H9 (cell line): ENCODE data around the gene DNAJC8. TPM values are rescaled to one million over a fixed set of nuclear protein-coding genes. Genes with fewer than 3 reads are reported as not detected.
A peak's percentile ranks its signal among the peaks of the same experiment; 100 is the strongest.

ENCODE experiments used
- DNase-seq: peaks from one replicate; pipeline ENCODE4 v3.0.0-alpha.2; 2017
- H2AFZ ChIP-seq: one replicate; pipeline ENCODE4 v1.6.1; 2013; ENCODE audit warnings: mild to moderate bottlenecking, low read length, control low read depth, moderate library complexity
- H2AK5ac ChIP-seq: 2 replicates; pipeline ENCODE4 v1.6.1; 2013; ENCODE audit warnings: low read length, control low read depth, mixed read lengths; ENCODE audit not compliant: insufficient read length
- H2BK120ac ChIP-seq: one replicate; pipeline ENCODE4 v1.6.1; 2013; ENCODE audit warnings: low read depth, mild to moderate bottlenecking, low read length, control low read depth, inconsistent platforms; ENCODE audit not compliant: poor library complexity, severe bottlenecking
- H2BK12ac ChIP-seq: 2 replicates; pipeline ENCODE4 v1.6.1; 2013; ENCODE audit warnings: low read length, control low read depth, mixed read lengths, low read depth; ENCODE audit not compliant: insufficient read length
- H2BK15ac ChIP-seq: 2 replicates; pipeline ENCODE4 v1.6.1; 2013; ENCODE audit warnings: low read depth, low read length, control low read depth
- H2BK20ac ChIP-seq: one replicate; pipeline ENCODE4 v1.6.1; 2013; ENCODE audit warnings: low read depth, mild to moderate bottlenecking, low read length, control low read depth, inconsistent platforms; ENCODE audit not compliant: poor library complexity, severe bottlenecking
- H2BK5ac ChIP-seq: 2 replicates; pipeline ENCODE4 v1.6.1; 2013; ENCODE audit warnings: low read length, control low read depth, mixed read lengths; ENCODE audit not compliant: insufficient read length
- H3K14ac ChIP-seq: 2 replicates; pipeline ENCODE4 v1.6.1; 2013; ENCODE audit warnings: low read length, control low read depth; ENCODE audit not compliant: insufficient read depth
- H3K18ac ChIP-seq: 2 replicates; pipeline ENCODE4 v1.6.1; 2013; ENCODE audit warnings: low read depth, mild to moderate bottlenecking, mixed read lengths, low read length, control low read depth; ENCODE audit not compliant: insufficient read length
- H3K23ac ChIP-seq: 2 replicates; pipeline ENCODE4 v1.6.1; 2013; ENCODE audit warnings: low read length, control low read depth, mixed read lengths, low read depth; ENCODE audit not compliant: insufficient read length
- H3K23me2 ChIP-seq: 2 replicates; pipeline ENCODE4 v1.6.1; 2013; ENCODE audit warnings: low read depth, mild to moderate bottlenecking, mixed read lengths, low read length, control low read depth; ENCODE audit not compliant: insufficient read length, poor library complexity, severe bottlenecking
- H3K27ac ChIP-seq: 2 replicates; pipeline ENCODE4 v1.5.1; 2013; ENCODE audit warnings: low read length, control low read depth, mixed read lengths, low read depth; ENCODE audit not compliant: insufficient read length
- H3K27me3 ChIP-seq: 2 replicates; pipeline ENCODE4 v1.6.1; 2013; ENCODE audit warnings: low read length, control low read depth, inconsistent platforms; ENCODE audit not compliant: insufficient read depth
- H3K4ac ChIP-seq: 2 replicates; pipeline ENCODE4 v1.6.1; 2013; ENCODE audit warnings: low read depth, mild to moderate bottlenecking, control low read depth, inconsistent platforms, low read length, moderate library complexity
- H3K4me1 ChIP-seq: 2 replicates; pipeline ENCODE4 v1.6.1; 2013; ENCODE audit warnings: low read length, control low read depth, inconsistent platforms; ENCODE audit not compliant: insufficient read depth
- H3K4me2 ChIP-seq: 2 replicates; pipeline ENCODE4 v1.6.1; 2013; ENCODE audit warnings: low read length, control low read depth, mixed read lengths; ENCODE audit not compliant: insufficient read length, insufficient read depth
- H3K56ac ChIP-seq: 2 replicates; pipeline ENCODE4 v1.6.1; 2013; ENCODE audit warnings: low read depth, mild to moderate bottlenecking, mixed read lengths, low read length, control low read depth; ENCODE audit not compliant: insufficient read length
- H3K79me1 ChIP-seq: 2 replicates; pipeline ENCODE4 v1.6.1; 2013; ENCODE audit warnings: low read depth, mild to moderate bottlenecking, moderate library complexity, low read length, control low read depth, inconsistent platforms; ENCODE audit not compliant: insufficient read depth, poor library complexity, severe bottlenecking
- H3K79me2 ChIP-seq: 2 replicates; pipeline ENCODE4 v1.6.1; 2013; ENCODE audit warnings: low read length, control low read depth, inconsistent platforms; ENCODE audit not compliant: insufficient read depth
- H3K9ac ChIP-seq: 2 replicates; pipeline ENCODE4 v1.6.1; 2013; ENCODE audit warnings: low read length, control low read depth, mixed read lengths; ENCODE audit not compliant: insufficient read length; ENCODE audit errors: extremely low read depth
- H3K9me3 ChIP-seq: one replicate; pipeline ENCODE4 v1.6.1; 2013; ENCODE audit warnings: low read depth, low read length, inconsistent platforms; ENCODE audit not compliant: control insufficient read depth
- H3T11ph ChIP-seq: one replicate; pipeline ENCODE4 v1.6.1; 2013; ENCODE audit warnings: mild to moderate bottlenecking, low read length, control low read depth, inconsistent platforms
- H4K20me1 ChIP-seq: one replicate; pipeline ENCODE4 v1.6.1; 2013; ENCODE audit not compliant: control insufficient read depth, insufficient read length, insufficient read depth
- H4K5ac ChIP-seq: 2 replicates; pipeline ENCODE4 v1.6.1; 2013; ENCODE audit warnings: low read depth, mild to moderate bottlenecking, mixed read lengths, low read length, control low read depth; ENCODE audit not compliant: insufficient read length
- H4K8ac ChIP-seq: replicated peaks from 2 replicates; pipeline ENCODE4 v1.6.1; 2013; ENCODE audit warnings: low read length, control low read depth, mixed read lengths, low read depth; ENCODE audit not compliant: insufficient read length
- H4K91ac ChIP-seq: 2 replicates; pipeline ENCODE4 v1.6.1; 2013; ENCODE audit warnings: low read depth, mild to moderate bottlenecking, moderate library complexity, mixed read lengths, low read length, control low read depth; ENCODE audit not compliant: insufficient read length
- H3K27ac Mint-ChIP-seq, 3 experiments: 2 replicates in 2 of 3; 3 replicates in 1 of 3; pipeline ENCODE4 v1.8.0; 2020 to 2021; ENCODE audit warnings: mixed read lengths in 3 of 3, mild to moderate bottlenecking in 1 of 3, moderate library complexity in 1 of 3
- H3K27me3 Mint-ChIP-seq: 2 replicates; pipeline ENCODE4 v1.8.0; 2021; ENCODE audit warnings: low read depth, mild to moderate bottlenecking, moderate library complexity, mixed read lengths
- H3K36me3 Mint-ChIP-seq, 3 experiments: 2 replicates in 2 of 3; 3 replicates in 1 of 3; pipeline ENCODE4 v1.8.0; 2020 to 2021; ENCODE audit warnings: low read depth in 3 of 3, mixed read lengths in 3 of 3; ENCODE audit not compliant: insufficient read depth in 1 of 3
- H3K4me1 Mint-ChIP-seq, 2 experiments: 2 replicates each; pipeline ENCODE4 v1.8.0; 2020; ENCODE audit warnings: mixed read lengths in 2 of 2
- H3K4me3 Mint-ChIP-seq, 2 experiments: 2 replicates in 1 of 2; 3 replicates in 1 of 2; pipeline ENCODE4 v1.8.0; 2020 to 2021; ENCODE audit warnings: mild to moderate bottlenecking in 2 of 2, mixed read lengths in 2 of 2, moderate library complexity in 1 of 2
- H3K9me3 Mint-ChIP-seq, 2 experiments: 2 replicates in 1 of 2; 3 replicates in 1 of 2; pipeline ENCODE4 v1.8.0; 2020; ENCODE audit warnings: mild to moderate bottlenecking in 2 of 2, mixed read lengths in 2 of 2, moderate library complexity in 1 of 2
- WGBS: extraction: QIAGEN DNeasy Blood & Tissue Kit; methylation state at CpG from one replicate; pipeline ENCODE4 v1.1.7; 2013; ENCODE audit warnings: missing lambda C conversion rate, low lambda C conversion rate, mixed read lengths; ENCODE audit not compliant: insufficient read length; ENCODE audit errors: extremely low coverage; 5-methylcytosine and 5-hydroxymethylcytosine counted together
- total RNA-seq: library from RNA; stranded (reverse); gene quantifications from 2 replicates; pipeline ENCODE4 v1.2.1, GENCODE V29; 2021
- TF ChIP-seq, protein P1 (sequence below): fragments of 200-600 bp; sonication (generic); conservative IDR thresholded peaks from 3 replicates; pipeline ENCODE4 v1.8.0; 2021; ENCODE audit warnings: antibody characterized with exemption, mild to moderate bottlenecking

The DNAJC8 gene
- total RNA-seq, 1 experiment from 2014 or later = 132 TPM

DNA sequence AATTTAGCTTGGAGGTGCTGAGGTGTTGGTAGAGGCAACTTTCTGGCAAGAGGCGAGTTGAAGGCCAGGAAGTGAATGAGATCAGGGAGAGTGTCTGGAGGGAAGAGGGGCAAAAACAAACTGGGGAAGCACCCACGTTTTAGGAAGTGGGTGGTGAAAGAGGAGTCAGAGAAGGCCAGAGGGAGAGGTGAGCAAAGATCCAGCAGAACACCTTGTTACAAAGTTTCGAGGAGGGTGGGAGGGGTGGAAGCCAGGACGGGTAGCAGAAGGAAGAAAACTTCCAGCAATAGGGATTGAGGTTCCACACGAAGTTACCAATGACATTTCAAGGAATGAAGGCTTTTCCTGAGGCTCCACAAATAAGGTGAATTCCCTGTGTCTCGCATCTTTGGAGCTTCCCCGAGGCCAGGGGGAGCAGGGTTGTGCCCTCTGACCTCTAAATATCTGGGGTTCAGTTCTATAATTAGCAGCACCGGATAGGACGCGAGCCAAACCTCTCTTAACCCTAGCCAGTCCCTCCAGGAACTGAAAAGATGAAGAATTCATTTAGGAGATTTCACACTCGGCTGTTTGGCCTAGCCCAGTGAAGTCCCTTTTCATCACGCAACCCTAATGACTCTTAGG, 25.9 kb upstream of the DNAJC8 start:
- no peak overlapping the region for H2AFZ ChIP-seq
- no peak overlapping the region for H3K14ac ChIP-seq
- H3K36me3 Mint-ChIP-seq = peaks cover 3 to 7% (median 4%) of the 10 kb centered on the region in 3 experiments; a peak in 4 of 7 replicates
- peaks cover 23% of the 10 kb centered on the region; the same call in 1 of the 2 replicates for H3K79me2 ChIP-seq
- no peaks in the 10 kb centered on the region for H4K20me1 ChIP-seq
- no peak overlapping the region for H2BK12ac ChIP-seq
- H3K27ac Mint-ChIP-seq = peak overlapping the region in 2 of 3 experiments; percentile 18 to 81; a peak in 4 of 7 replicates
- H4K8ac ChIP-seq = no peak overlapping the region
- TF ChIP-seq, protein P1, sequence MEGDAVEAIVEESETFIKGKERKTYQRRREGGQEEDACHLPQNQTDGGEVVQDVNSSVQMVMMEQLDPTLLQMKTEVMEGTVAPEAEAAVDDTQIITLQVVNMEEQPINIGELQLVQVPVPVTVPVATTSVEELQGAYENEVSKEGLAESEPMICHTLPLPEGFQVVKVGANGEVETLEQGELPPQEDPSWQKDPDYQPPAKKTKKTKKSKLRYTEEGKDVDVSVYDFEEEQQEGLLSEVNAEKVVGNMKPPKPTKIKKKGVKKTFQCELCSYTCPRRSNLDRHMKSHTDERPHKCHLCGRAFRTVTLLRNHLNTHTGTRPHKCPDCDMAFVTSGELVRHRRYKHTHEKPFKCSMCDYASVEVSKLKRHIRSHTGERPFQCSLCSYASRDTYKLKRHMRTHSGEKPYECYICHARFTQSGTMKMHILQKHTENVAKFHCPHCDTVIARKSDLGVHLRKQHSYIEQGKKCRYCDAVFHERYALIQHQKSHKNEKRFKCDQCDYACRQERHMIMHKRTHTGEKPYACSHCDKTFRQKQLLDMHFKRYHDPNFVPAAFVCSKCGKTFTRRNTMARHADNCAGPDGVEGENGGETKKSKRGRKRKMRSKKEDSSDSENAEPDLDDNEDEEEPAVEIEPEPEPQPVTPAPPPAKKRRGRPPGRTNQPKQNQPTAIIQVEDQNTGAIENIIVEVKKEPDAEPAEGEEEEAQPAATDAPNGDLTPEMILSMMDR = no peak
- H3K4me3 Mint-ChIP-seq = peak overlapping the region; percentile 81 to 83
- no peak overlapping the region for H3K23ac ChIP-seq
- WGBS = no CpG with 5 or more reads among the region's 12 CpGs
- H3K9me3 ChIP-seq = no peaks in the 10 kb centered on the region
- H3K9me3 Mint-ChIP-seq = no peaks in the 10 kb centered on the region
- no peak for DNase-seq
- no peak overlapping the region for H3K9ac ChIP-seq
- peaks cover 3% of the 10 kb centered on the region for H3K79me1 ChIP-seq
- H2AK5ac ChIP-seq = no peak overlapping the region
- H3K4me1 ChIP-seq = no peaks in the 10 kb centered on the region
- no peak overlapping the region for H2BK20ac ChIP-seq
- no peak overlapping the region for H3K27ac ChIP-seq
- no peak overlapping the region for H3K56ac ChIP-seq
- no peaks in the 10 kb centered on the region for H3K27me3 ChIP-seq
- H3T11ph ChIP-seq = no peak overlapping the region
- H3K23me2 ChIP-seq = peaks cover 7% of the 10 kb centered on the region
- no peak overlapping the region for H2BK15ac ChIP-seq
- no peak overlapping the region for H2BK120ac ChIP-seq
- no peak overlapping the region for H2BK5ac ChIP-seq
- H3K4me1 Mint-ChIP-seq = peaks cover 28 to 30% of the 10 kb centered on the region in 2 experiments
- H3K18ac ChIP-seq = no peak overlapping the region
- H3K27me3 Mint-ChIP-seq = no peaks in the 10 kb centered on the region; the same call in 1 of the 2 replicates
- no peak overlapping the region for H4K91ac ChIP-seq
- H3K4me2 ChIP-seq = peak overlapping the region; percentile 40
- H3K4ac ChIP-seq = no peak overlapping the region
- H4K5ac ChIP-seq = no peak overlapping the region
